AG04449 (cell line): ENCODE measurements around the gene TXNRD1.
A peak's percentile ranks its signal among the peaks of the same experiment; 100 is the strongest.

ENCODE experiments used
- CTCF ChIA-PET: fragments of 350-600 bp; formaldehyde crosslinking; extraction: SDS; loops from one replicate; lab custom pipeline; 2021; ENCODE audit warnings: antibody characterized with exemption; lab: Yijun Ruan, JAX
- POLR2A ChIA-PET: fragments of 400-600, 350-600 bp; formaldehyde crosslinking; extraction: SDS; loops from one replicate; lab custom pipeline; 2020; ENCODE audit warnings: antibody characterized with exemption, inconsistent platforms; lab: Yijun Ruan, JAX
- DNase-seq: peaks from one replicate; pipeline ENCODE4 v3.0.0-alpha.2; 2010; ENCODE audit warnings: low read depth, low spot score
- H3K4me3 ChIP-seq: 2 replicates; pipeline ENCODE4 v1.5.1; 2011; ENCODE audit warnings: low read depth, mild to moderate bottlenecking, control low read depth, low read length
- CTCF ChIP-seq: IDR thresholded peaks from one replicate; pipeline ENCODE4 v1.5.1; 2011; ENCODE audit warnings: mild to moderate bottlenecking, moderate library complexity, low read length, control low read depth, inconsistent platforms; ENCODE audit not compliant: insufficient read depth; ENCODE audit errors: missing control alignments

Gene TXNRD1

DNA sequence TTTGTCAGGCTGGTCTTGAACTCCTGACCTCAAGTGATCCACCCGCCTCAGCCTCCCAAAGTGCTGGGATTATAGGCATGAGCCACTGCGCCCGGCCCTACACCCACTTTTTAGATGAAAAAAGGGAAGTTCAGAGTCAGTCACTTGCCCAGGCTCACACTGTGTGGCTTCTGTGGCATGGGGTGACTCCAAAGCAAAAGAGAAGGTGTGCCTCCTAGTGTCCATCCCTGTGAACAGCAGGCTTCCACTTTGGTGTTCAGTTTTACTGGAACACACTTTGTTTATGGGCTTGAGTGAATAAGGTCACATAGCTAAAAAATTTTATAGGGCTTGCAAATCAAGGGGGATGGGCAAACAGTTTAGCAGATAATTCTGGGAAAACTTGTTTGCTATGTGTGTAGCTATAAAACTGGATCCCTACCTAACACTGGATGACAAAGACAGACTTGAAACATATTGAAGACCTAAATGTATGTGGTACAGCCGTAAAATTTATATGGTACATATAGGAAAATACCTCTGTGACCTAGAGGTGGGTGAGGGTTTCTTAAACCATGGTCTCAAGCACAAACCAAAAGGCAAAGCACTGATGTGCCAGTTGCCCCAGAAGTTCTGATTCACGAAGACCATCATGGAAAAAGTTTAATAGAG lies 142.9 kb downstream of the TXNRD1 start:
- H3K4me3 ChIP-seq: no peak overlapping the region
- CTCF ChIA-PET: interaction anchor here (0.9 to 1.4 kb wide), 11 partner anchors 9 to 744 kb away, joined by 3 to 12 read pairs (median 3); no protein-coding TSS in a partner anchor
- DNase-seq: no peak
- TF ChIP-seq CTCF: peak; percentile 70
- POLR2A ChIA-PET: no interaction called here

DNA sequence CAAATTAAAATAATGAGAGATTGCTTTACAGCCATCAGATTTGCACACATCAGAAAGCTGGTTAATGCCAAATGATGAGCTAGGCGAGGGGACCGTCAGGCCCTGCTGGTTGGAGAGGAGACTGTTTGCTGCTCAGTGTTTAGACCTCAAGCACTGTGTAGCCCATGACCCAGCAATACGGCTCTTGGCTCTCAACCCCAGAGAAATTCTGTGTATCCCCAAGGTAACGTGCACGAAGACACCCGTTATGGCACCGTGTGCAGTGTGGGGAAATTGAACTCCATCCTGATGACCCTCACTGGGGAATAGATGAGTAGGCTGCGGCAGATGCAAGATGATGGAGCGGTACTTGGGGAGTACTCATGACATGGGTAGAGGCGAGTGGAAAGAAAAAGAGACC lies 143.6 kb downstream of the TXNRD1 start:
- ChIA-PET CTCF (interaction anchor here (1.4 kb wide), 3 partner anchors 10 to 744 kb away, joined by 3 to 7 read pairs (median 3); no protein-coding TSS in a partner anchor), POLR2A (no interaction called here)
- H3K4me3 ChIP-seq: no peak overlapping the region
- TF ChIP-seq CTCF: no peak
- DNase-seq: no peak

- no peak for DNase-seq
- no peak for TF ChIP-seq CTCF
- no peak overlapping the region for H3K4me3 ChIP-seq
- CTCF ChIA-PET: interaction anchor here (0.8 to 2.6 kb wide), 4 partner anchors 10 to 160 kb away, joined by 3 to 8 read pairs (median 5); no protein-coding TSS in a partner anchor
- POLR2A ChIA-PET: interaction anchor here (0.6 kb wide), 1 partner anchor 678 kb away, joined by 4 read pairs; no protein-coding TSS in a partner anchor
Measured at GRCh38 chr12:104360157-104360556, 144.6 kb downstream of the TXNRD1 start.

- CTCF ChIA-PET: interaction anchor here (0.8 to 2.6 kb wide), 3 partner anchors 9 to 161 kb away, joined by 4 to 8 read pairs (median 6); no protein-coding TSS in a partner anchor
- no peak for TF ChIP-seq CTCF
- no peak overlapping the region for H3K4me3 ChIP-seq
- POLR2A ChIA-PET: no interaction called here
- DNase-seq: no peak
Measured at GRCh38 chr12:104360983-104361707, 145.6 kb downstream of the TXNRD1 start.

DNA sequence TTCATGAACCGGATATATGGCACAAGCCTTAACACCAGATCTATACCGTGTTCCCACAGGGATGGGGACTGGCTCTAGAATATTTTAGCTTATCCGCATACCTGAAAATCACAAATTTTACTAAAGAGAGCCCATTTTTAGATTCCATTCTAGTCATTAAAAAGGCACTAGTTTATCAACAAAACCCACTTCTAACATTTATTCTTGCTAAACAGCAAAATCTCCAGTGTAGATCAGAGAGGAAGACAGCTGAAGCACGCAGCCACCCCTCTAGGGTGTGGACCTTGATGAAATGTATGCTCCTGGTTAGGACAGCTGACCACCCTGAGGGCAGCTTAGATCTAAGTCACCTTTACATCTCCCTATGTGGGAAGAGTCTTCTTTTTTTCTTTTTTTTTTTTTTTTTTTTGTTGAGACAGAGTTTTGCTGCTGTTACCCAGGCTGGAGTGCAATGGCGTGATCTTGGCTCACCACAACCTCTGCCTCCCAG lies 150.4 kb downstream of the TXNRD1 start:
- CTCF ChIA-PET: interaction anchor here (1.0 to 1.4 kb wide), 4 partner anchors 9 to 511 kb away, joined by 4 to 5 read pairs (median 4); no protein-coding TSS in a partner anchor
- no peak for DNase-seq
- POLR2A ChIA-PET: no interaction called here
- no peak for TF ChIP-seq CTCF
- no peak overlapping the region for H3K4me3 ChIP-seq

DNA sequence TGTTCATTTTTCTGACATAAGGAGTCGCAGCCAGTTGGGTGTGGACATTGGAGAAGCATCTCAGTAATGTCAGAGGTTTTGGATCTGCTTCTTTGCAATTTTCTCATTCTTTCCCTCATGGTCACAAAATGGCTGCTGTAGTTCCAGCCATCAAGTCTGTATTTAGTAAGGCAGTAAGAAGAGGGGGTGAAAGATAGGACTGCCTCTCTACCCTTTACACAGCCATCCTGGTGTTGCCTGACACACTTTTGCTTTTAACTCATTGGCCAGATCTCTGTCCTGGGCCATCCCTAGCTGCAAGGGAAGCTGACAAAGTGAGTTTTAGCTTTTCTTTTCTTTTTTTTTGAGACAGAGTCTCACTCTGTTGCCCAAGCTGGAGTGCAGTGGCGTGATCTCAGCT lies 154.1 kb downstream of the TXNRD1 start:
- CTCF ChIA-PET: interaction anchor here (0.8 to 1.8 kb wide), 3 partner anchors 9 to 12 kb away, joined by 3 to 6 read pairs (median 4); no protein-coding TSS in a partner anchor
- no peak for TF ChIP-seq CTCF
- DNase-seq: no peak
- no peak overlapping the region for H3K4me3 ChIP-seq
- POLR2A ChIA-PET: no interaction called here
